Gastrocnemius medialis (tissue), 4 donors: ENCODE measurements around the gene OAT. TPM values are rescaled to one million over a fixed set of nuclear protein-coding genes. Genes with fewer than 3 reads are reported as not detected.
A peak's percentile ranks its signal among the peaks of the same experiment; 100 is the strongest.

Experiments
- ATAC-seq, 2 donors: fragments of 150-250 bp; one replicate each; pipeline ENCODE4 v1.9.1; 2016
- DNase-seq, 2 donors: peaks; one replicate each; pipeline ENCODE4 v3.0.0-alpha.2; 2019
- H3K27ac ChIP-seq, 4 donors: fragments of 200-600 bp; sonication (generic); 1 replicate in 1 of 4; 2 replicates in 3 of 4; pipeline ENCODE4 v1.5.1; 2016 to 2018; ENCODE audit warnings: mild to moderate bottlenecking in 2 of 4, moderate library complexity in 1 of 4
- H3K27me3 ChIP-seq, 3 donors: fragments of 200-600 bp; sonication (generic) in 2 of 3; 1 replicate in 1 of 3; 2 replicates in 2 of 3; pipeline versions ENCODE4 v1.5.1 to v1.6.0; 2016 to 2019; ENCODE audit warnings: mild to moderate bottlenecking in 1 of 3, moderate library complexity in 1 of 3
- H3K36me3 ChIP-seq, 2 donors: fragments of 200-600 bp; sonication (generic) in 1 of 2; one replicate each; pipeline ENCODE4 v1.5.1; 2017 to 2018
- H3K4me1 ChIP-seq, 2 donors: fragments of 200-600 bp; sonication (generic) in 1 of 2; one replicate each; pipeline ENCODE4 v1.5.1; 2016 to 2017; ENCODE audit warnings: mild to moderate bottlenecking in 2 of 2
- H3K4me3 ChIP-seq, 4 donors: fragments of 200-600 bp; sonication (generic) in 3 of 4; 1 replicate in 1 of 4; 2 replicates in 3 of 4; pipeline ENCODE4 v1.5.1; 2016 to 2019; ENCODE audit warnings: mild to moderate bottlenecking in 2 of 4
- H3K9me3 ChIP-seq, 3 donors: fragments of 200-600 bp; sonication (generic) in 2 of 3; 1 replicate in 1 of 3; 2 replicates in 2 of 3; pipeline ENCODE4 v1.5.1; 2016 to 2019
- POLR2A ChIP-seq, 2 donors: fragments of 450-650 bp; IDR thresholded peaks; one replicate each; pipeline ENCODE4 v1.6.1; 2017; ENCODE audit warnings: antibody characterized with exemption in 2 of 2, mild to moderate bottlenecking in 2 of 2, moderate library complexity in 2 of 2
- in situ Hi-C, 4 donors: fragments of 200-750 bp; cut with MboI; loops; one replicate each; pipeline versions ENCODE4 v1.15.0 to v1.8.0; 2017; ENCODE audit warnings: low sequenced_read_pairs in 4 of 4
- intact Hi-C: fragments of 100-400 bp; cut with DNase I; formaldehyde crosslinking; loops from one replicate; pipeline ENCODE4 v1.15.1; 2023; ENCODE audit warnings: low total_unique reads
- total RNA-seq, 4 donors: library from RNA; depleted of rRNA; stranded (reverse); fragments of >200 nt; gene quantifications; one replicate each; pipeline versions ENCODE4 v1.1.0 to v1.2.3, GENCODE V29; 2016
- TF ChIP-seq, protein P1 (sequence below), 5 experiments: fragments of 450-650 bp in 3 of 5; fragments of 200-600 bp in 2 of 5; sonication (generic) in 2 of 5; IDR thresholded peaks in 4 of 5; conservative IDR thresholded peaks in 1 of 5; 1 replicate in 4 of 5; 2 replicates in 1 of 5; pipeline ENCODE4 v1.5.1; 2016 to 2019; ENCODE audit warnings: antibody characterized with exemption in 5 of 5, mild to moderate bottlenecking in 3 of 5, moderate library complexity in 3 of 5

Gene OAT
- total RNA-seq, 4 donors from 2014 or later = 20.1 to 97.2 (median 42.6) TPM

- TF ChIP-seq POLR2A (IDR thresholded peaks at IDR 0.05) = no peak
- TF ChIP-seq, protein P1, sequence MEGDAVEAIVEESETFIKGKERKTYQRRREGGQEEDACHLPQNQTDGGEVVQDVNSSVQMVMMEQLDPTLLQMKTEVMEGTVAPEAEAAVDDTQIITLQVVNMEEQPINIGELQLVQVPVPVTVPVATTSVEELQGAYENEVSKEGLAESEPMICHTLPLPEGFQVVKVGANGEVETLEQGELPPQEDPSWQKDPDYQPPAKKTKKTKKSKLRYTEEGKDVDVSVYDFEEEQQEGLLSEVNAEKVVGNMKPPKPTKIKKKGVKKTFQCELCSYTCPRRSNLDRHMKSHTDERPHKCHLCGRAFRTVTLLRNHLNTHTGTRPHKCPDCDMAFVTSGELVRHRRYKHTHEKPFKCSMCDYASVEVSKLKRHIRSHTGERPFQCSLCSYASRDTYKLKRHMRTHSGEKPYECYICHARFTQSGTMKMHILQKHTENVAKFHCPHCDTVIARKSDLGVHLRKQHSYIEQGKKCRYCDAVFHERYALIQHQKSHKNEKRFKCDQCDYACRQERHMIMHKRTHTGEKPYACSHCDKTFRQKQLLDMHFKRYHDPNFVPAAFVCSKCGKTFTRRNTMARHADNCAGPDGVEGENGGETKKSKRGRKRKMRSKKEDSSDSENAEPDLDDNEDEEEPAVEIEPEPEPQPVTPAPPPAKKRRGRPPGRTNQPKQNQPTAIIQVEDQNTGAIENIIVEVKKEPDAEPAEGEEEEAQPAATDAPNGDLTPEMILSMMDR (IDR thresholded peaks at IDR 0.05 in 4 of 5, conservative IDR thresholded peaks at IDR 0.05 in 1 of 5) = no peak
- H3K4me3 ChIP-seq = no peak overlapping the region
- no peaks in the 10 kb centered on the region for H3K27me3 ChIP-seq
- no peak overlapping the region for H3K27ac ChIP-seq
- no peaks in the 10 kb centered on the region for H3K9me3 ChIP-seq
- no peaks in the 10 kb centered on the region for H3K36me3 ChIP-seq
- intact Hi-C loops = loop anchor here (5.0 kb wide), 1 partner anchor 58 kb away; no protein-coding TSS in a partner anchor
- no peaks in the 10 kb centered on the region for H3K4me1 ChIP-seq
- in situ Hi-C loops = no loop called here
- DNase-seq (no peak), ATAC-seq (no peak)
These were observed 45.6 kb upstream of the OAT start for GRCh38 chr10:124464028-124464965.

- H3K27me3 ChIP-seq = no peaks in the 10 kb centered on the region
- DNase-seq = no peak
- H3K36me3 ChIP-seq = no peaks in the 10 kb centered on the region
- no peaks in the 10 kb centered on the region for H3K9me3 ChIP-seq
- no peak for ATAC-seq
- H3K4me1 ChIP-seq = no peaks in the 10 kb centered on the region
- in situ Hi-C loops (no loop called here), intact Hi-C loops (loop anchor here (2.0 to 5.0 kb wide), 2 partner anchors 48 to 60 kb away; no protein-coding TSS in a partner anchor)
- H3K4me3 ChIP-seq = peak overlapping the region; percentile 64 to 72 (median 67)
- no peak for TF ChIP-seq POLR2A (IDR thresholded peaks at IDR 0.05)
- TF ChIP-seq, protein P1 (IDR thresholded peaks at IDR 0.05 in 4 of 5, conservative IDR thresholded peaks at IDR 0.05 in 1 of 5) = no peak
- peak overlapping the region; percentile 76 to 92 (median 88) for H3K27ac ChIP-seq
These were observed 43.6 kb upstream of the OAT start for GRCh38 chr10:124462348-124462695.

- intact Hi-C loops = loop anchor here (2.0 to 5.0 kb wide), 2 partner anchors 47 to 61 kb away; no protein-coding TSS in a partner anchor
- ATAC-seq = peak; percentile 97 to 98
- H3K27ac ChIP-seq = peak within 1 kb of the TSS; percentile 76 to 92 (median 88)
These were observed 43.1 kb upstream of the OAT start, which contains the start of gene LHPP for GRCh38 chr10:124461642-124462347. Gene LHPP, plus strand, starts transcription at chr10:124461823. Its CDS starts 40 bp downstream, at chr10:124461863.

GRCh38 chr10:124460144-124460543 lies 41.4 kb upstream of the OAT start:
- Histone ChIP-seq H3K4me3 (no peak overlapping the region), H3K4me1 (no peaks in the 10 kb centered on the region), H3K36me3 (no peaks in the 10 kb centered on the region), H3K9me3 (no peaks in the 10 kb centered on the region), H3K27ac (no peak overlapping the region), H3K27me3 (peaks cover 0 to 4% (median under 1%) of the 10 kb centered on the region in 3 donors)
- intact Hi-C loops (loop anchor here (5.0 kb wide), 1 partner anchor 62 kb away; no protein-coding TSS in a partner anchor), in situ Hi-C loops (no loop called here)
- TF ChIP-seq, protein P1 (IDR thresholded peaks at IDR 0.05 in 4 of 5, conservative IDR thresholded peaks at IDR 0.05 in 1 of 5) = no peak
- TF ChIP-seq POLR2A (IDR thresholded peaks at IDR 0.05) = no peak
- no peak for DNase-seq
- no peak for ATAC-seq

More at GRCh38 chr10:124461642-124462347, 43.1 kb upstream of the OAT start, which contains the start of gene LHPP:
- Histone ChIP-seq H3K9me3 (no peaks in the 10 kb centered on the region), H3K36me3 (no peaks in the 10 kb centered on the region), H3K4me3 (peak within 1 kb of the TSS; percentile 64 to 72 (median 67)), H3K4me1 (no peaks in the 10 kb centered on the region), H3K27me3 (no peaks in the 10 kb centered on the region)
- TF ChIP-seq, protein P1 (IDR thresholded peaks at IDR 0.05 in 4 of 5, conservative IDR thresholded peaks at IDR 0.05 in 1 of 5) = peak in 3 of 5 experiments; percentile 63 to 91 (median 69)
- TF ChIP-seq POLR2A (IDR thresholded peaks at IDR 0.05) = peak in 1 of 2 donors; percentile 22
- in situ Hi-C loops = no loop called here
- DNase-seq = peak; percentile 51 to 76
